Astrocyte of the spinal cord (primary cell): Measurements from ENCODE around the gene MME.

Experiments
- DNase-seq: peaks from one replicate; pipeline ENCODE4 v3.0.0; 2011; ENCODE audit warnings: low read depth, low spot score
- H3K4me3 ChIP-seq: 2 replicates; pipeline ENCODE4 v1.5.1; 2011; ENCODE audit warnings: low read depth, mild to moderate bottlenecking, low read length, moderate library complexity
- CTCF ChIP-seq: IDR thresholded peaks from 2 replicates; pipeline ENCODE4 v1.5.1; 2012; ENCODE audit warnings: low read depth, mild to moderate bottlenecking, low read length, inconsistent platforms
- in situ Hi-C: cut with HindIII; loops from 2 replicates; pipeline ENCODE4 v1.10.0; 2017; ENCODE audit warnings: low sequenced_read_pairs

MME gene

GRCh38 chr3:155088706-155089345 is 8.7 kb downstream of the MME start:
- H3K4me3 ChIP-seq = no peak overlapping the region
- no peak for TF ChIP-seq CTCF
- in situ Hi-C loops = no loop called here
- no peak for DNase-seq

GRCh38 chr3:155089495-155089894 is 9.4 kb downstream of the MME start:
- no peak overlapping the region for H3K4me3 ChIP-seq
- DNase-seq = no peak
- in situ Hi-C loops = no loop called here
- TF ChIP-seq CTCF = no peak

GRCh38 chr3:155093261-155093660 is 13.1 kb downstream of the MME start:
- no peak for DNase-seq
- no peak for TF ChIP-seq CTCF
- H3K4me3 ChIP-seq = no peak overlapping the region
- in situ Hi-C loops = no loop called here

- no peak for DNase-seq
- TF ChIP-seq CTCF = no peak
- in situ Hi-C loops = no loop called here
- no peak overlapping the region for H3K4me3 ChIP-seq
Measured at GRCh38 chr3:155096303-155097008, 16.3 kb downstream of the MME start.

GRCh38 chr3:155097009-155097349 is 16.9 kb downstream of the MME start:
- no peak overlapping the region for H3K4me3 ChIP-seq
- in situ Hi-C loops = no loop called here
- no peak for DNase-seq
- no peak for TF ChIP-seq CTCF

- peak; percentile 51 for DNase-seq
- in situ Hi-C loops = no loop called here
- no peak overlapping the region for H3K4me3 ChIP-seq
- TF ChIP-seq CTCF = no peak
Measured at GRCh38 chr3:155101398-155101797, 21.3 kb downstream of the MME start.
